ENCODE results near the gene TRIM67.

TRIM67 gene

DNA sequence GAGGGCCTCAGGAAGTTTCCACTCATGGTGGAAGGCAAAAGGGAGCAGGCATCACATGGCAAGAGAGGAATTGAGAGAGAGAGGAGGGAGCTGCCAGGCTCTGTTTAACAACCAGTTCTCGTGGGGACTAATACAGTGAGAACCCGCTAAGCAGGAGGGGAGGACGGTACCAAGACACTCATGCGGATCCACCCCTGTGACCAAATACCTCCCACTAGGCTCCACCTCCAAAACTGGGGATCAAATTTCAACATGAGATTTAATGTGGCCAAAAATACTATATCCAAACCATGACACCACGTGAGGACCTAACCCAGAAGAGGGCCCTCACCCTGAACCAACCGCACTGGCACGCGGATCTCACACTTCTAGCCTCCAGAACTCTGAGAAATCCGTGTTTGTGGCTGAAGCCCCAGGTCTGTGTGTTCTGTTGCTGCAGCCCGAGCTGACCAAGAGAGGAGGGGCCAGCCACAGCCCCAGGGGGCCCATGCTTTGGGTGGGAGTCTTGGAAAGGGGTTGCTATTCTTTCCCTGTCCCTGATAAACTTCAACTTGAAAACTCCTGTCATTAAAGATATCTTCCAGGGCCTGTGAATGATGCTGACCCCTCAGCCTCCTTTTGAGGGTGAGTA lies 32.0 kb downstream of the TRIM67 start:
- no peak for DNase-seq (ENCODE audit: low spot score)
- TF ChIP-seq CTCF (IDR thresholded peaks at IDR 0.05; ENCODE audit: extremely low read depth, missing control alignments), result no peak

DNA sequence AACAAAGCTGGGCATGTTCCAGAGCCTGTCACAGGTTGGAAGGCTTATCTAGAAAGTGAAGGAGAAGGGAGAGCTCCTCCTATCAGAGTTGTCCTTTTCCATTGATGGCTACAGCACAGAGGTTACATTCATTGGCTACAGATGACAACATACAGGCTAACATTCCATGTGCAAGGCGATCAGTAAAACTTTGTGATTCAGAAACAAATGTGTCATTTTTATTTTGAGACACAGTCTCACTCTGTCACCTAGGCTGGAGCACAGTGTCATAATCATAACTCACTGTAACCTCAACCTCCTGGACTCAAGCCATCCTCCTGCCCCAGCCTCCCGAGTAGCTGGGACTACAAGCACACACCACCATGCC lies 32.6 kb downstream of the TRIM67 start:
- no peak for DNase-seq (ENCODE audit: low spot score)
- no peak for TF ChIP-seq CTCF (IDR thresholded peaks at IDR 0.05; ENCODE audit: extremely low read depth, missing control alignments)

DNA sequence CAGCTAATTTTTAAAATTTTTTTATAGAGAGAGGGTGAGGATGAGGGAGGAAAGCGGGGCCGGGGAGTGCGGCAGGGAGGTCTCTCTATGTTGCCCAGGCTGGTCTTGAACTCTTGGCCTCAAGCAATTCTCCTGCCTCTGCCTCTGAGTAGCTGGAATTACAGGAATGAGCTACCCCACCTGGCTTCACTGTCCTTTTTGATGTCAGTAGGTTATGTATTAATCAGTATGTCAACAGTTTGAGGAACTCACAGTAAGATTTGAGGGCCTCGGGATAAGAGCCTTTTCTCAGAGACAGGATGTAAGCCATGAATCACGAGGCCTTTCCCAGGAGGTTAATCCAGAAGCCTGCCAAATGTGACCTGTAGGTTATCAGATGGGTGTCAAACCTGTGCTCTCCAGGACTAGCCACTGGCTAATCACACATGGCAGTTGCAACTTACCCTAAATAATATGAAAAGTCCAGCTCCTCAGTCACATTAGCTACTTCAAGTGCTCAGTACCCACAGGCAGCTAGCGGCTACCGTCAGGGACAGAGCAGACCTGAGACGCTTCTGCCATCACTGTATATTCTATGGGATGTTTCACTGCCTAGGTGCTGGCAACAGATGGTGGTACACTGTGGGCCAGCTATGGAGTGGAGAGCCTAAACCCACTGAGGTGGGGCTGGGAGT lies 33.1 kb downstream of the TRIM67 start:
- no peak for TF ChIP-seq CTCF (IDR thresholded peaks at IDR 0.05; ENCODE audit: extremely low read depth, missing control alignments)
- DNase-seq (ENCODE audit: low spot score), result no peak

GRCh38 chr1:231196307-231196706 lies 34.4 kb downstream of the TRIM67 start:
- DNase-seq (ENCODE audit: low spot score), result no peak
- no peak for TF ChIP-seq CTCF (IDR thresholded peaks at IDR 0.05; ENCODE audit: extremely low read depth, missing control alignments)

DNA sequence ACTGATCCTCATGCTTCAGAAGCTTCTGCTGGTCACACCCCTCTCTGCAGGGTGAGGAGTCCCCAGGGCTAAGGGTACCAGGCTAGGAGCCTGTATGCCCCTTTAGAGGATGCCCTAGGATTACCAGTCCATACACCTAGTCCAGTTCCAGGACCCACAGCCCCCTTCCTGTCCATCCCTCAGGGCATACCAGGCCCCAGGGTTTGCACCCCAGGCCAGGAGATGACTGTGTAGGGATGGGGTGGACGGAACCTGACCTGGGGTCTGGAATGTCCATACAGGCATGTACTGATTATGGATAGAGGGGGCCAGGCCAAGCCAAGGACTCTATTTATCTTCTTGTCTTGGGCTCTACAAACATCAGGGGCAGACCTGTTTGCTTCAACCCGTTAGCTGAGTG lies 34.9 kb downstream of the TRIM67 start:
- no peak for TF ChIP-seq CTCF (IDR thresholded peaks at IDR 0.05; ENCODE audit: extremely low read depth, missing control alignments)
- no peak for DNase-seq (ENCODE audit: low spot score)

DNA sequence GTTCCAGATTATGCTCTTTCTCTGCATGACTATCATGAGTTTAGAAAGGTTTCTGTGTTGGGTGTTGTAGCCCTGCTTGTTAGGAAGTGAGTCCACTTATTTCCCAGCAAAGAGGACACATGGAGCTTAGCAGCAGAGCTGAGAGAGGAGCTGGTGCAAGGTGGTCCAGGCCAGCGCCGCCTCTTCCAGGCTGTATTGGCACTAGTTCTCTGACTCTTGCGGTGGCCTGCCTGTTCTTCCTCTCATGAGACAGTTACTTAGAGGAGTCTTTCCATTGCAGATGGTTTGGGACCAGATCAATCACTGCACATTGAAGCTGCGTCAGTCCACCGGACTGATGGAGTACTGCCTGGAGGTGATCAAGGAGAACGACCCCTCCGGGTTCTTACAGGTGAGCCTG lies 38.0 kb downstream of the TRIM67 start:
- no peak for DNase-seq (ENCODE audit: low spot score)
- TF ChIP-seq CTCF (IDR thresholded peaks at IDR 0.05; ENCODE audit: extremely low read depth, missing control alignments), result no peak

DNA sequence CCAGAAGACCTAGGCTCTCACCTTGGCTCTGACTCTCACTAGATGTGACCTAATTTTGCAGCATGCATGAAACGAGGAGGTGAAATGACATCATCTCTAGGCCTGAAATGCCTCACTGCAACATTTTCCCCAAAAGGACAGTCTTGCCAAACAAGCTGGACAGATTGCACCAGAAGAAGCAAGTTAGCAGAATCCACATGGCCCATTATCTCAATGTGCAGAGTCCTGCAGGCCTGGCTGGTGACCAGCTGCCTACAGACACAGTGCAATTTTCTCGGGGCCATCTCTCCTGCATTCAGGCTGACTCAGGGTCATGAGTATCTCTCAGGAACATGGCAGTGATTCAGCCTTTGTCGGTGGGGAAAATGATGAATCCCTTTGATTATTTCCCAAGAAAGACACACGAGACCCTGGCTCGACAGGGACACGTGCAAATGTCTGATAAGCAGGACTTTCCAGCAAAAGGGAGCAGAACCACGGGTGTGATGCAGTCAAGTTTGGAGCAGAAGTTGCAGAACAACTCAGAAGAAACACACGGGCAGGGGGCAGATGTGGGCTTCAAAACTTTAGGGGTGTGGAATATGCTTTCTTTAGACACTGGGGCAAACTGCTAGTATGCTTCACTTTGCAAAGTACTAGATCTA lies 38.7 kb downstream of the TRIM67 start:
- no peak for TF ChIP-seq CTCF (IDR thresholded peaks at IDR 0.05; ENCODE audit: extremely low read depth, missing control alignments)
- no peak for DNase-seq (ENCODE audit: low spot score)
